ENCODE data around the gene CIROP. TPM values are rescaled to one million over a fixed set of nuclear protein-coding genes. Genes with fewer than 3 reads are reported as not detected.

Gene CIROP
- total RNA-seq, 1 donor from 2014 or later = not detected

GRCh38 chr14:23099212-23099861 is 5.5 kb downstream of the CIROP start:
- DNase-seq = no peak
- Mint-ChIP-seq H3K27me3 (ENCODE audit: unreplicated experiment) (peaks cover 6% of the 10 kb centered on the region), H3K4me1 (ENCODE audit: low read depth, unreplicated experiment) (no peaks in the 10 kb centered on the region), H3K4me3 (ENCODE audit: unreplicated experiment) (no peak overlapping the region), H3K9me3 (ENCODE audit: unreplicated experiment) (peaks cover 4% of the 10 kb centered on the region), H3K36me3 (ENCODE audit: unreplicated experiment) (no peaks in the 10 kb centered on the region), H3K27ac (ENCODE audit: unreplicated experiment) (no peak overlapping the region)
- TF ChIP-seq CTCF (IDR thresholded peaks at IDR 0.05; ENCODE audit: partially characterized antibody, unreplicated experiment) = peak; percentile 16

- no peak for DNase-seq
- peaks cover 4% of the 10 kb centered on the region for H3K27me3 Mint-ChIP-seq (ENCODE audit: unreplicated experiment)
- TF ChIP-seq CTCF (IDR thresholded peaks at IDR 0.05; ENCODE audit: partially characterized antibody, unreplicated experiment) = no peak
- peaks cover 4% of the 10 kb centered on the region for H3K4me1 Mint-ChIP-seq (ENCODE audit: low read depth, unreplicated experiment)
- peaks cover 1% of the 10 kb centered on the region for H3K9me3 Mint-ChIP-seq (ENCODE audit: unreplicated experiment)
- H3K4me3 Mint-ChIP-seq (ENCODE audit: unreplicated experiment) = no peak overlapping the region
- H3K36me3 Mint-ChIP-seq (ENCODE audit: unreplicated experiment) = no peaks in the 10 kb centered on the region
- H3K27ac Mint-ChIP-seq (ENCODE audit: unreplicated experiment) = no peak overlapping the region
These were observed 7.0 kb downstream of the CIROP start for GRCh38 chr14:23097786-23098185.

- H3K36me3 Mint-ChIP-seq (ENCODE audit: unreplicated experiment) = no peaks in the 10 kb centered on the region
- H3K27me3 Mint-ChIP-seq (ENCODE audit: unreplicated experiment) = peaks cover 4% of the 10 kb centered on the region
- no peak within 1 kb of the TSS for H3K27ac Mint-ChIP-seq (ENCODE audit: unreplicated experiment)
- no peak for TF ChIP-seq CTCF (IDR thresholded peaks at IDR 0.05; ENCODE audit: partially characterized antibody, unreplicated experiment)
- H3K4me1 Mint-ChIP-seq (ENCODE audit: low read depth, unreplicated experiment) = peaks cover 4% of the 10 kb centered on the region
- peak; percentile 100 for DNase-seq
- no peaks in the 10 kb centered on the region for H3K9me3 Mint-ChIP-seq (ENCODE audit: unreplicated experiment)
- no peak within 1 kb of the TSS for H3K4me3 Mint-ChIP-seq (ENCODE audit: unreplicated experiment)
These were observed 9.3 kb downstream of the CIROP start, which contains the start of gene C14orf119 for GRCh38 chr14:23095196-23096108. Gene C14orf119 (plus strand): TSS chr14:23095505. CDS start chr14:23097659, 2,154 bp downstream.

- Mint-ChIP-seq H3K4me1 (ENCODE audit: low read depth, unreplicated experiment) (peaks cover 4% of the 10 kb centered on the region), H3K9me3 (ENCODE audit: unreplicated experiment) (no peaks in the 10 kb centered on the region), H3K27ac (ENCODE audit: unreplicated experiment) (no peak within 1 kb of the TSS), H3K36me3 (ENCODE audit: unreplicated experiment) (no peaks in the 10 kb centered on the region), H3K4me3 (ENCODE audit: unreplicated experiment) (no peak within 1 kb of the TSS), H3K27me3 (ENCODE audit: unreplicated experiment) (peaks cover 3% of the 10 kb centered on the region)
- TF ChIP-seq CTCF (IDR thresholded peaks at IDR 0.05; ENCODE audit: partially characterized antibody, unreplicated experiment) = no peak
- no peak for DNase-seq
These were observed 10.1 kb downstream of the CIROP start, which contains the start of gene ACIN1 for GRCh38 chr14:23094666-23095195. Gene ACIN1 (minus strand): TSS chr14:23095136. CDS start chr14:23095112, 24 bp downstream.

Data from glutamatergic neuron (in vitro differentiated cells).